Choroid plexus epithelial cell (primary cell): ENCODE data around the gene FAM13B.
A peak's percentile ranks its signal among the peaks of the same experiment; 100 is the strongest.
"Not testable (repeated sequence)": the region's sequence is repeated elsewhere in the genome, so short reads cannot be mapped to it uniquely, and the experiment has no call there.

Experiments used
- DNase-seq: peaks from one replicate; pipeline ENCODE4 v3.0.0-alpha.2; 2010; ENCODE audit warnings: low read depth
- H3K4me3 ChIP-seq: 2 replicates; pipeline ENCODE4 v1.5.1; 2011; ENCODE audit warnings: low read depth, mild to moderate bottlenecking, control low read depth, low read length, moderate library complexity
- CTCF ChIP-seq: conservative IDR thresholded peaks from 2 replicates; pipeline ENCODE4 v1.5.1; 2011; ENCODE audit warnings: low read depth, mild to moderate bottlenecking, control low read depth, inconsistent platforms, low read length, moderate library complexity

The FAM13B gene

DNA sequence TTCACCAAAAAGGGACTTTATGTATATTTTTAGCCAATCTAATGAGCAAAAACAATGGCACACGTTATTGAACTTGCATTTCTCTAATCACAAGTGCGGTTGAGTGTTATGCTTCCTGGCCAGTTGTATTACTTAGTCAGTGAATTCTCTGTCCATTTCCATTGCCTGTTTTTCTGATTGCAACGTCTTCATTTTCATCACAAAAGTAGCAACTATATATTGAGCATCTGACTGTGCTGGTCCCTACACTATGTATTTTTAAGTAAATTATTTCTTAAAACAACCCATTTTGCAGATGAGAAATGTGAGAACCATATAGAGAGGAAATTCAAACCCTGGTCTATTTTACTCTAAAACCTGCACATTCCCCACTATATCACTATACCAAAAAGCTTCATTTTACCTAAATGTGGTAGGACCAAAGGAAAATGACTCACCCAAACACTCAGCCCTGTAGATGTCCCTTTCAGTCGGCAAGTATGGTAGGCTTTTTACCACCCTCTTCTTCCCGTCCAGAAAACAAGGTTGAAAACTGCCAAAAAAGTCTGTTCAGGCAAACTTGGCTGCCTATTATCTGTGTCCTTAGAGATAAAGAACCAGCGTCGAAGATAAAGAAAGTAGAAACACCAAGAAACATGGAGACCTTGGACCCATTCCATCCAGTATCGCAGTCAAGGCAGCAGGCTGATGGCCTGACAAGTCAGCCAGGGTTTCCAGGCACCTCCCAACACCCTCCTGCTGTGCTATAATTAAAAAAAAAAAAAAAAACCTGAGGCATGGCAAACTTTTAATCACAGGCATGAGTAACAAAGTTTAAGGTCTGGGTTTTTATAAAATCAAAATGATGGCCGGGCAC, 18.8 kb upstream of the FAM13B start:
- DNase-seq: no peak
- TF ChIP-seq CTCF: no peak
- no peak overlapping the region for H3K4me3 ChIP-seq

DNA sequence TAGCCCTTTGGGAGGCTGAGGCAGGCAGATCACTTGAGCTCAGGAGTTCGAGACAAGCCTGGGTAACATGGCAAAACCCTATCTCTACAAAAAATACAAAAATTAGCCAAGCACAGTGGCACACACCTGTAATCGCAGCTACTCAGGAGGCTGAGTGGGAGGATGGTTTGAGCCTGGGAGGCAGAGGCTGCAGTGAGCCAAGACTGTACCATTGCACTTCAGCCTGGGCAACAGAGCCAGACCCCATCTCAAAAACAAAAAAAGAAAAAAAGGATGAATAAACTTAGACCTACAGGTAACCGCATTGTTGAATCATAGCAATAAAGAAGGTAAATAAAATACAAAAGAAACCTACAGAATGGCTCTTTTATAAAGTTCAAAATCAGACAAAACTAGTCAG, 12.4 kb upstream of the FAM13B start:
- H3K4me3 ChIP-seq, DNase-seq: not testable (repeated sequence)

GRCh38 chr5:138038826-138039225, 5.9 kb upstream of the FAM13B start:
- no peak for TF ChIP-seq CTCF
- no peak overlapping the region for H3K4me3 ChIP-seq
- no peak for DNase-seq

- TF ChIP-seq CTCF: no peak
- DNase-seq: no peak
- H3K4me3 ChIP-seq: no peak overlapping the region
Observed at GRCh38 chr5:138037907-138038633, 5.2 kb upstream of the FAM13B start.

DNA sequence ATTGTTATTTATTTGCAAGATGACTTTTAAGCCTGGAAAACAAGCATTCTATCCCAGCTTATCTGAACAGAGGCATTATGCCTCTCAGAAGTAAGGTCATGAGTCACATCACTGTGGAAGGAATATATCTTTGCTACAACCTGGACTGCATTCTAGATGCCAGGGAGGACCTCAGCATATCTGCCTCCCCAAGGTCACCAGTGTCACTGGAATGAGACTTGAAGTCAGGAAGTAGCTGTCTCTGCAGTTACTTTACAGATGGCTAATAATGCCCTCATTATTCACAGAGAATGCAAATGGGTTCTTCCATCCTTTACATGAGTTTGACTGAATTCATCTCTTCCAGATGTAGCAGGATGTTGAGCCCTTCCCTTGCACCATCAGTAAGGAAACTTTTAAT, 4.4 kb upstream of the FAM13B start:
- DNase-seq: no peak
- TF ChIP-seq CTCF: no peak
- no peak overlapping the region for H3K4me3 ChIP-seq

GRCh38 chr5:138035605-138036537, 3.0 kb upstream of the FAM13B start:
- H3K4me3 ChIP-seq: no peak overlapping the region
- peak; percentile 83 for TF ChIP-seq CTCF
- peak; percentile 93 for DNase-seq

DNA sequence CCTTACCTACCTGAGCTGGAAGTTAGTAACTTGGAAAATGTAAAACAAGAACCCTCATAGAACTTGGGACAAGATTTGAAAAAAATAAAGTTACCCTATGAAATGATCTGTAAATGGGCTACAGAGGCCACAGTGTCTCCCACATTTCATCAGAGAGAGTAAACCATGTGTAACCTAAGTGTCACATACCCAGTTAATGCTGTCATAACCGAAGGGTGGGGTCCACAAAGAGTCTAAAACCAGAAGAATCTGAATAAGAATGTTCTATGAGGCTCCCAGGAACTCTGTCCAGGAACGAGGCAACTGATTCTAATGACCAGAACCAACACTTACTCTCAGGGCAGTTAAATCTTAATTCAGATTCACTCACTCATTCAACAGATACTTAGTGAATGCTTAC, 1.0 kb upstream of the FAM13B start:
- peak; percentile 47 for DNase-seq
- TF ChIP-seq CTCF: no peak
- no peak overlapping the region for H3K4me3 ChIP-seq
